ACC112 (cell line): ENCODE measurements around the gene KASH5.
A peak's percentile ranks its signal among the peaks of the same experiment; 100 is the strongest.

Experiments
- H2AFZ ChIP-seq: fragments of 200-600 bp; sonication (generic); one replicate; pipeline ENCODE4 v1.6.0; 2017; ENCODE audit warnings: antibody characterized with exemption, low read length; ENCODE audit not compliant: unreplicated experiment
- H3K27ac ChIP-seq: fragments of 200-600 bp; sonication (generic); 2 replicates; pipeline ENCODE4 v1.5.1; 2014; ENCODE audit warnings: low read depth, mild to moderate bottlenecking, antibody characterized with exemption, low read length, moderate library complexity
- H3K27me3 ChIP-seq: fragments of 200-600 bp; sonication (generic); 2 replicates; pipeline ENCODE4 v1.6.1; 2014; ENCODE audit warnings: mild to moderate bottlenecking, antibody characterized with exemption, low read length, moderate library complexity, mixed read lengths; ENCODE audit not compliant: insufficient read depth
- H3K36me3 ChIP-seq: fragments of 200-600 bp; sonication (generic); 2 replicates; pipeline ENCODE4 v1.6.1; 2016; ENCODE audit warnings: mild to moderate bottlenecking, antibody characterized with exemption, low read length, moderate library complexity, mixed read lengths; ENCODE audit not compliant: insufficient read depth
- H3K4me1 ChIP-seq: fragments of 200-600 bp; sonication (generic); one replicate; pipeline ENCODE4 v1.6.1; 2016; ENCODE audit warnings: low read length, mixed read lengths; ENCODE audit not compliant: insufficient read depth, unreplicated experiment, control insufficient read depth
- H3K4me3 ChIP-seq: fragments of 200-600 bp; sonication (generic); 2 replicates; pipeline ENCODE4 v1.5.1; 2014; ENCODE audit warnings: mild to moderate bottlenecking, low read depth, low read length
- H3K79me2 ChIP-seq: fragments of 200-600 bp; sonication (generic); one replicate; pipeline ENCODE4 v1.6.0; 2016; ENCODE audit warnings: low read length; ENCODE audit not compliant: control insufficient read depth, unreplicated experiment, insufficient read depth

KASH5 gene

GRCh38 chr19:49411681-49412326 lies 23.8 kb downstream of the KASH5 start:
- Histone ChIP-seq H2AFZ (no peak overlapping the region), H3K27me3 (no peaks in the 10 kb centered on the region), H3K36me3 (no peaks in the 10 kb centered on the region), H3K4me1 (no peaks in the 10 kb centered on the region), H3K27ac (no peak overlapping the region), H3K79me2 (no peaks in the 10 kb centered on the region), H3K4me3 (no peak overlapping the region)

GRCh38 chr19:49413348-49413747 lies 25.3 kb downstream of the KASH5 start:
- H3K27me3 ChIP-seq, result peaks cover 14% of the 10 kb centered on the region
- no peak overlapping the region for H3K27ac ChIP-seq
- H3K79me2 ChIP-seq, result no peaks in the 10 kb centered on the region
- no peak overlapping the region for H3K4me3 ChIP-seq
- H3K36me3 ChIP-seq, result no peaks in the 10 kb centered on the region
- H2AFZ ChIP-seq, result no peak overlapping the region
- no peaks in the 10 kb centered on the region for H3K4me1 ChIP-seq

GRCh38 chr19:49414256-49414655 lies 26.2 kb downstream of the KASH5 start:
- no peaks in the 10 kb centered on the region for H3K36me3 ChIP-seq
- no peak overlapping the region for H3K4me3 ChIP-seq
- no peak overlapping the region for H3K27ac ChIP-seq
- no peak overlapping the region for H2AFZ ChIP-seq
- H3K79me2 ChIP-seq, result no peaks in the 10 kb centered on the region
- H3K27me3 ChIP-seq, result peaks cover 23% of the 10 kb centered on the region
- H3K4me1 ChIP-seq, result no peaks in the 10 kb centered on the region

- no peak overlapping the region for H3K4me3 ChIP-seq
- no peak overlapping the region for H2AFZ ChIP-seq
- no peaks in the 10 kb centered on the region for H3K79me2 ChIP-seq
- H3K36me3 ChIP-seq, result no peaks in the 10 kb centered on the region
- H3K27ac ChIP-seq, result no peak overlapping the region
- H3K27me3 ChIP-seq, result peaks cover 33% of the 10 kb centered on the region
- no peaks in the 10 kb centered on the region for H3K4me1 ChIP-seq
Observed at GRCh38 chr19:49415102-49415809, 27.2 kb downstream of the KASH5 start.

- no peak overlapping the region for H2AFZ ChIP-seq
- H3K4me1 ChIP-seq, result no peaks in the 10 kb centered on the region
- no peak overlapping the region for H3K4me3 ChIP-seq
- H3K36me3 ChIP-seq, result no peaks in the 10 kb centered on the region
- H3K79me2 ChIP-seq, result no peaks in the 10 kb centered on the region
- no peak overlapping the region for H3K27ac ChIP-seq
- H3K27me3 ChIP-seq, result peaks cover 38% of the 10 kb centered on the region
Observed at GRCh38 chr19:49415810-49416200, 27.8 kb downstream of the KASH5 start.

- no peak overlapping the region for H3K27ac ChIP-seq
- no peak overlapping the region for H3K4me3 ChIP-seq
- H3K36me3 ChIP-seq, result no peaks in the 10 kb centered on the region
- H3K4me1 ChIP-seq, result peaks cover 6% of the 10 kb centered on the region
- H3K79me2 ChIP-seq, result no peaks in the 10 kb centered on the region
- peaks cover 49% of the 10 kb centered on the region for H3K27me3 ChIP-seq
- no peak overlapping the region for H2AFZ ChIP-seq
Observed at GRCh38 chr19:49417088-49417487, 29.0 kb downstream of the KASH5 start.

- H3K4me3 ChIP-seq, result no peak overlapping the region
- H3K27ac ChIP-seq, result no peak overlapping the region
- no peaks in the 10 kb centered on the region for H3K36me3 ChIP-seq
- no peaks in the 10 kb centered on the region for H3K79me2 ChIP-seq
- no peak overlapping the region for H2AFZ ChIP-seq
- H3K4me1 ChIP-seq, result peaks cover 6% of the 10 kb centered on the region
- H3K27me3 ChIP-seq, result peaks cover 62% of the 10 kb centered on the region
Observed at GRCh38 chr19:49418511-49418910, 30.5 kb downstream of the KASH5 start.

- H3K27me3 ChIP-seq, result peaks cover 68% of the 10 kb centered on the region
- peaks cover 6% of the 10 kb centered on the region for H3K4me1 ChIP-seq
Observed at GRCh38 chr19:49419173-49419572, 31.1 kb downstream of the KASH5 start.

GRCh38 chr19:49420227-49420626 lies 32.2 kb downstream of the KASH5 start:
- H3K79me2 ChIP-seq, result no peaks in the 10 kb centered on the region
- peaks cover 68% of the 10 kb centered on the region for H3K27me3 ChIP-seq
- no peak overlapping the region for H3K27ac ChIP-seq
- H3K36me3 ChIP-seq, result no peaks in the 10 kb centered on the region
- H3K4me3 ChIP-seq, result no peak overlapping the region
- H3K4me1 ChIP-seq, result peaks cover 6% of the 10 kb centered on the region
- no peak overlapping the region for H2AFZ ChIP-seq

More at GRCh38 chr19:49419173-49419572, 31.1 kb downstream of the KASH5 start:
- no peak overlapping the region for H3K27ac ChIP-seq
- H2AFZ ChIP-seq, result no peak overlapping the region
- H3K36me3 ChIP-seq, result no peaks in the 10 kb centered on the region
- H3K79me2 ChIP-seq, result no peaks in the 10 kb centered on the region
- H3K4me3 ChIP-seq, result no peak overlapping the region

- no peaks in the 10 kb centered on the region for H3K36me3 ChIP-seq
- peaks cover 73% of the 10 kb centered on the region for H3K27me3 ChIP-seq
- no peak overlapping the region for H3K27ac ChIP-seq
- H3K79me2 ChIP-seq, result no peaks in the 10 kb centered on the region
- no peak overlapping the region for H2AFZ ChIP-seq
- peak overlapping the region; percentile 56 for H3K4me3 ChIP-seq
- peaks cover 11% of the 10 kb centered on the region for H3K4me1 ChIP-seq
Observed at GRCh38 chr19:49421039-49421877, 33.2 kb downstream of the KASH5 start.
